Measurements from ENCODE around the gene MTUS2.
A peak's percentile ranks its signal among the peaks of the same experiment; 100 is the strongest.

The MTUS2 gene

GRCh38 chr13:29513981-29514719 is 694.0 kb downstream of the MTUS2 start:
- DNase-seq, result no peak

- DNase-seq, result no peak
Measured at GRCh38 chr13:29514720-29515310, 694.7 kb downstream of the MTUS2 start.

- no peak for DNase-seq
Measured at GRCh38 chr13:29515372-29515771, 695.2 kb downstream of the MTUS2 start.

GRCh38 chr13:29516012-29516411 is 695.9 kb downstream of the MTUS2 start:
- no peak for DNase-seq

- no peak for DNase-seq
Measured at GRCh38 chr13:29516880-29517279, 696.7 kb downstream of the MTUS2 start.

- no peak for DNase-seq
Measured at GRCh38 chr13:29519921-29520320, 699.8 kb downstream of the MTUS2 start.

- DNase-seq, result peak; percentile 93
Measured at GRCh38 chr13:29520671-29521070, 700.5 kb downstream of the MTUS2 start.

GRCh38 chr13:29521336-29521735 is 701.2 kb downstream of the MTUS2 start:
- no peak for DNase-seq

- peak; percentile 99 for DNase-seq
Measured at GRCh38 chr13:29522044-29522685, 702.0 kb downstream of the MTUS2 start.

- peak; percentile 88 for DNase-seq
Measured at GRCh38 chr13:29523199-29523961, 703.2 kb downstream of the MTUS2 start.

- DNase-seq, result peak; percentile 34
Measured at GRCh38 chr13:29524176-29524575, 704.0 kb downstream of the MTUS2 start.

- no peak for DNase-seq
Measured at GRCh38 chr13:29524641-29525040, 704.5 kb downstream of the MTUS2 start.

- DNase-seq, result no peak
Measured at GRCh38 chr13:29525757-29526156, 705.6 kb downstream of the MTUS2 start.

- no peak for DNase-seq
Measured at GRCh38 chr13:29526741-29527140, 706.6 kb downstream of the MTUS2 start.

GRCh38 chr13:29527511-29527910 is 707.4 kb downstream of the MTUS2 start:
- no peak for DNase-seq

GRCh38 chr13:29527916-29528315 is 707.8 kb downstream of the MTUS2 start:
- DNase-seq, result no peak

- no peak for DNase-seq
Measured at GRCh38 chr13:29529754-29530153, 709.6 kb downstream of the MTUS2 start.

GRCh38 chr13:29530901-29531300 is 710.8 kb downstream of the MTUS2 start:
- DNase-seq, result no peak

- peak; percentile 38 for DNase-seq
Measured at GRCh38 chr13:29532116-29532515, 712.0 kb downstream of the MTUS2 start.

GRCh38 chr13:29532821-29533220 is 712.7 kb downstream of the MTUS2 start:
- no peak for DNase-seq

GRCh38 chr13:29534083-29534482 is 713.9 kb downstream of the MTUS2 start:
- no peak for DNase-seq

GRCh38 chr13:29535663-29536655 is 715.8 kb downstream of the MTUS2 start:
- peak; percentile 24 for DNase-seq
